Tibial artery (tissue), 4 donors: ENCODE measurements around the gene IQCC.
A peak's percentile ranks its signal among the peaks of the same experiment; 100 is the strongest.
"Not testable (repeated sequence)": the region's sequence is repeated elsewhere in the genome, so short reads cannot be mapped to it uniquely, and the experiment has no call there.

Experiments
- DNase-seq, 2 donors: peaks; one replicate each; pipeline ENCODE4 v3.0.0-alpha.2; 2019
- H3K27ac ChIP-seq, 2 donors: fragments of 200-600 bp; sonication (generic) in 1 of 2; 1 replicate in 1 of 2; 2 replicates in 1 of 2; pipeline ENCODE4 v1.5.1; 2018 to 2019; ENCODE audit warnings: mild to moderate bottlenecking in 1 of 2
- H3K27me3 ChIP-seq, 2 donors: fragments of 200-600 bp; sonication (generic) in 1 of 2; one replicate each; pipeline versions ENCODE4 v1.5.1 to v1.6.0; 2016 to 2019
- H3K36me3 ChIP-seq, 3 donors: fragments of 200-600 bp; sonication (generic) in 2 of 3; one replicate each; pipeline ENCODE4 v1.5.1; 2016 to 2019; ENCODE audit warnings: mild to moderate bottlenecking in 2 of 3
- H3K4me1 ChIP-seq, 4 donors: fragments of 200-600 bp; sonication (generic) in 2 of 4; 1 replicate in 3 of 4; 2 replicates in 1 of 4; pipeline ENCODE4 v1.5.1; 2016 to 2019
- H3K4me3 ChIP-seq, 2 donors: fragments of 200-600 bp; sonication (generic) in 1 of 2; 1 replicate in 1 of 2; 2 replicates in 1 of 2; pipeline ENCODE4 v1.5.1; 2018 to 2019; ENCODE audit warnings: mild to moderate bottlenecking in 2 of 2
- H3K9me3 ChIP-seq, 3 donors: fragments of 200-600 bp; sonication (generic) in 1 of 3; one replicate each; pipeline ENCODE4 v1.5.1; 2016 to 2019
- CTCF ChIP-seq, 2 experiments: fragments of 200-600 bp in 1 of 2; fragments of 450-650 bp in 1 of 2; IDR thresholded peaks; one replicate each; pipeline ENCODE4 v1.5.1; 2017 to 2019; ENCODE audit warnings: antibody characterized with exemption in 2 of 2, mild to moderate bottlenecking in 1 of 2, moderate library complexity in 1 of 2
- intact Hi-C: fragments of 100-400 bp; cut with DNase I; formaldehyde crosslinking; loops from one replicate; pipeline ENCODE4 v1.15.0; 2023; ENCODE audit warnings: low total_unique reads

Gene IQCC

GRCh38 chr1:32205401-32206370 lies at the start of gene IQCC:
TSS of gene IQCC (plus strand) at chr1:32205671. CDS start at chr1:32205682, 11 bp downstream.
- no peak for TF ChIP-seq CTCF (IDR thresholded peaks at IDR 0.05)
- peak within 1 kb of the TSS; percentile 53 to 60 for H3K27ac ChIP-seq
- peak; percentile 78 to 91 for DNase-seq

GRCh38 chr1:32159189-32159588 lies 46.3 kb upstream of the IQCC start:
- H3K27me3 ChIP-seq, result no peaks in the 10 kb centered on the region
- DNase-seq, result no peak
- intact Hi-C loops, result no loop called here
- no peaks in the 10 kb centered on the region for H3K4me1 ChIP-seq
- H3K9me3 ChIP-seq, result no peaks in the 10 kb centered on the region
- H3K36me3 ChIP-seq, result peaks cover 88 to 97% (median 88%) of the 10 kb centered on the region in 3 donors
- no peak overlapping the region for H3K4me3 ChIP-seq
- no peak for TF ChIP-seq CTCF (IDR thresholded peaks at IDR 0.05)
- no peak overlapping the region for H3K27ac ChIP-seq

More at GRCh38 chr1:32205401-32206370, at the start of gene IQCC:
- peak within 1 kb of the TSS; percentile 52 to 71 for H3K4me3 ChIP-seq
- no peaks in the 10 kb centered on the region for H3K36me3 ChIP-seq
- intact Hi-C loops, result loop anchor here (5.0 kb wide), 1 partner anchor 37 kb away; no protein-coding TSS in a partner anchor
- no peaks in the 10 kb centered on the region for H3K9me3 ChIP-seq
- peaks cover 0 to 33% (median 22%) of the 10 kb centered on the region in 4 donors for H3K4me1 ChIP-seq
- no peaks in the 10 kb centered on the region for H3K27me3 ChIP-seq

- no peak overlapping the region for H3K4me3 ChIP-seq
- no peaks in the 10 kb centered on the region for H3K27me3 ChIP-seq
- intact Hi-C loops, result no loop called here
Measured at GRCh38 chr1:32163405-32163804, 42.1 kb upstream of the IQCC start.

DNA sequence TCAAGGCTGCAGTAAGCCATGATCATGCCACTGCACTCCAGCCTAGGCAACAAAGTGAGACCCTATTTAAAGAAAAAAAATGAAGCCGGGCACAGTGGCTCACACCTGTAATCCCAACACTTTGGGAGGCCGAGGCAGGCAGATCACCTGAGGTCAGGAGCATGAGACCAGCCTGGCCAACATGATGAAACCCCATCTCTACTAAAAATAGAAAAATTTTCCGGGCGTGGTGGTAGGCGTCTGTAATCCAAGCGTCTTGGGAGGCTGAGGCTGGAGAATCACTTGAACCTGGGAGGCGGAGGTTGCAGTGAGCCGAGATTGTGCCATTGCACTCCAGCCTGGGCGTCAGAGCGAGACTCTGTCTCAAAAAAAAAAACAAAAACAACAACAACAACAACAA lies 39.8 kb upstream of the IQCC start:
- H3K27ac ChIP-seq, intact Hi-C loops, H3K27me3 ChIP-seq, H3K4me3 ChIP-seq, H3K4me1 ChIP-seq, H3K9me3 ChIP-seq, DNase-seq: not testable (repeated sequence)
- H3K36me3 ChIP-seq, result peaks cover 87 to 100% (median 94%) of the 10 kb centered on the region in 3 donors

More at GRCh38 chr1:32163405-32163804, 42.1 kb upstream of the IQCC start:
- peaks cover 91 to 100% (median 94%) of the 10 kb centered on the region in 3 donors for H3K36me3 ChIP-seq
- no peak for TF ChIP-seq CTCF (IDR thresholded peaks at IDR 0.05)
- no peak overlapping the region for H3K27ac ChIP-seq
- H3K4me1 ChIP-seq, result no peaks in the 10 kb centered on the region
- H3K9me3 ChIP-seq, result no peaks in the 10 kb centered on the region
- no peak for DNase-seq

GRCh38 chr1:32170991-32171390 lies 34.5 kb upstream of the IQCC start:
- Histone ChIP-seq H3K27me3 (no peaks in the 10 kb centered on the region), H3K36me3 (peaks cover 45 to 82% (median 75%) of the 10 kb centered on the region in 3 donors), H3K4me1 (no peaks in the 10 kb centered on the region), H3K9me3 (no peaks in the 10 kb centered on the region), H3K4me3 (no peak overlapping the region), H3K27ac (no peak overlapping the region)
- no peak for TF ChIP-seq CTCF (IDR thresholded peaks at IDR 0.05)
- intact Hi-C loops, result no loop called here
- no peak for DNase-seq

- TF ChIP-seq CTCF (IDR thresholded peaks at IDR 0.05), result no peak
- intact Hi-C loops, result no loop called here
- H3K36me3 ChIP-seq, result peaks cover 30 to 65% (median 60%) of the 10 kb centered on the region in 3 donors
Measured at GRCh38 chr1:32172621-32173245, 32.7 kb upstream of the IQCC start.

More at GRCh38 chr1:32172621-32173245, 32.7 kb upstream of the IQCC start:
- no peak for DNase-seq
- Histone ChIP-seq H3K4me1 (no peaks in the 10 kb centered on the region), H3K27me3 (no peaks in the 10 kb centered on the region), H3K4me3 (no peak overlapping the region), H3K9me3 (no peaks in the 10 kb centered on the region), H3K27ac (no peak overlapping the region)
